ENCODE data around the gene NAA38. TPM values are rescaled to one million over a fixed set of nuclear protein-coding genes. Genes with fewer than 3 reads are reported as not detected.

The NAA38 gene
- total and polyA plus RNA-seq, 2 donors (not counting 1 experiment from before 2014, with no cell fraction given) = 20.0 to 80.5 TPM

- Histone ChIP-seq H3K4me2 (replicated peaks; ENCODE audit: low read depth, low read length, poor library complexity, severe bottlenecking) (peak overlapping the region; percentile 99), H3K4me3 (ENCODE audit: control extremely low read depth in 1 of 5, extremely low read depth in 1 of 5, insufficient read depth in 1 of 5, low read depth in 2 of 5, low read length in 4 of 5) (peak overlapping the region; percentile 42 to 99 (median 95)), H3K79me2 (ENCODE audit: control insufficient read depth, insufficient read depth, low read length) (peaks cover 30% of the 10 kb centered on the region), H3K27ac (ENCODE audit: low read length in 2 of 2) (peak overlapping the region; percentile 93 to 100), H3K27me3 (replicated peaks in 1 of 4; ENCODE audit: control extremely low read depth in 1 of 4, control insufficient read depth in 3 of 4, insufficient read depth in 4 of 4, low read length in 3 of 4) (peaks cover 0 to 13% (median under 1%) of the 10 kb centered on the region in 4 experiments), H2AFZ (ENCODE audit: insufficient read depth, low read depth, low read length, poor library complexity, severe bottlenecking) (peak overlapping the region; percentile 34), H3K4me1 (ENCODE audit: control insufficient read depth in 2 of 2, insufficient read depth in 2 of 2, low read length in 2 of 2) (peaks cover 38 to 56% of the 10 kb centered on the region in 2 donors), H3K9ac (ENCODE audit: low read length) (peak overlapping the region; percentile 83), H3K36me3 (replicated peaks in 1 of 2; ENCODE audit: control extremely low read depth in 1 of 2, control insufficient read depth in 1 of 2, extremely low read depth in 1 of 2, insufficient read depth in 2 of 2, low read length in 1 of 2) (no peaks in the 10 kb centered on the region), H3K9me3 (ENCODE audit: control extremely low read depth in 1 of 3, control insufficient read depth in 2 of 3, insufficient read depth in 1 of 3, low read length in 2 of 3) (peaks cover 0 to 4% (median 0%) of the 10 kb centered on the region in 3 donors), H4K20me1 (ENCODE audit: control insufficient read depth, insufficient read depth, low read length, poor library complexity, severe bottlenecking) (peaks cover 24% of the 10 kb centered on the region)
- ChIA-PET POLR2A (interaction anchor here (0.5 to 3.2 kb wide), 10 partner anchors 9 to 351 kb away, joined by 3 to 21 read pairs (median 7); partner anchors contain the start of genes CYB5D1, NAA38, POLR2A and TP53), CTCF (interaction anchor here (0.6 to 5.3 kb wide), 16 partner anchors 10 to 222 kb away, joined by 3 to 53 read pairs (median 6); partner anchors contain the start of genes CYB5D1 and NAA38)
- peak overlapping the region; percentile 97 for H3K27ac Mint-ChIP-seq
- TF ChIP-seq CTCF (IDR thresholded peaks at IDR 0.05) = peak; percentile 86
- TF ChIP-seq EZH2 (IDR thresholded peaks at IDR 0.05; ENCODE audit: borderline replicate concordance, insufficient read depth, low read depth, low read length, poor library complexity, severe bottlenecking) = no peak
- H3K4me1 Mint-ChIP-seq = peaks cover 46% of the 10 kb centered on the region
- H3K9me3 Mint-ChIP-seq (ENCODE audit: insufficient read depth) = no peaks in the 10 kb centered on the region
- peaks cover 15% of the 10 kb centered on the region for H3K27me3 Mint-ChIP-seq
- WGBS (ENCODE audit: insufficient coverage) = under 1% methylated on average over 68 of the region's 69 CpGs
- ATAC-seq (ENCODE audit: low read depth) = peak; percentile 44
- H3K4me3 Mint-ChIP-seq = peak overlapping the region; percentile 99
- DNase-seq = peak; percentile 96
- intact Hi-C loops (cut with micrococcal nuclease) = loop anchor here (1.0 to 10.0 kb wide), 8 partner anchors 9 to 1180 kb away; partner anchors contain the start of genes C17orf100, CNTROB, MED31 and NAA38
These were observed 22.2 kb downstream of the NAA38 start for GRCh38 chr17:7834957-7835813.

Data from B cell (primary cell).